ENCODE measurements around the gene PHIP.

- TF ChIP-seq ZNF511 (CRISPR knock-in tag; IDR thresholded peaks at IDR 0.05) = no peak
- no peak for TF ChIP-seq HMGN3 (IDR thresholded peaks at IDR 0.05; ENCODE audit: borderline replicate concordance, extremely low read depth, insufficient read length, low read depth, low read length)
- TF ChIP-seq EZH2 (IDR thresholded peaks at IDR 0.05; ENCODE audit: borderline replicate concordance, low read depth, low read length) = no peak
- no peak for TF ChIP-seq IRF1 (CRISPR knock-in tag; IDR thresholded peaks at IDR 0.05; ENCODE audit: borderline replicate concordance)
- TF ChIP-seq ZNF24 (IDR thresholded peaks at IDR 0.05) = no peak
- no peak for TF ChIP-seq CTCF (IDR thresholded peaks at IDR 0.05 in 2 of 3, conservative IDR thresholded peaks at IDR 0.05 in 1 of 3; ENCODE audit: insufficient read depth in 2 of 3, low read depth in 1 of 3, low read length in 3 of 3)
- TF ChIP-seq CCAR2 (IDR thresholded peaks at IDR 0.05; ENCODE audit: low read depth, low read length) = no peak
Observed at GRCh38 chr6:79076160-79076559, 1.9 kb downstream of the PHIP start.

Data from K562 (cell line).